ENCODE data around the gene TGM2. TPM values are rescaled to one million over a fixed set of nuclear protein-coding genes. Genes with fewer than 3 reads are reported as not detected.
A peak's percentile ranks its signal among the peaks of the same experiment; 100 is the strongest.

The TGM2 gene
- total and polyA plus RNA-seq, 9 of the 15 experiments (the other 6 are each of a cell fraction or from before 2014, with no cell fraction given) = 5.5 to 78.5 (median 37.6) TPM

- H4K20me1 ChIP-seq (replicated peaks; ENCODE audit: control insufficient read depth, insufficient read depth, low read length) = no peaks in the 10 kb centered on the region
- intact Hi-C loops (cut with micrococcal nuclease) = no loop called here
- FAIRE-seq = peak; percentile 46
- BruUV-seq (replicated peaks) = no TSS peak
- H3K4me3 ChIP-seq = no peak overlapping the region
- ChIA-PET CTCF (ENCODE audit: low intra/inter-chr PET ratio) (no interaction called here), POLR2A (interaction anchor here (0.6 to 2.7 kb wide), 3 partner anchors 8 to 70 kb away, joined by 3 to 9 read pairs (median 3); no protein-coding TSS in a partner anchor)
- no peak overlapping the region; the same call in 1 of the 2 replicates for H3K4me2 ChIP-seq (ENCODE audit: insufficient read depth, low read length)
- H2AFZ ChIP-seq (ENCODE audit: low read depth, low read length) = no peak overlapping the region
- no peak overlapping the region for H3K9ac ChIP-seq (ENCODE audit: insufficient read depth in 1 of 2, low read depth in 2 of 2, low read length in 2 of 2)
- DNase-seq (ENCODE audit: extremely low read depth in 1 of 4, low spot score in 3 of 4) = peak in 1 of 4 experiments; percentile 26
- ATAC-seq = peak; percentile 21; the same call in 2 of the 3 replicates
- in situ Hi-C loops (cut with MboI) = no loop called here
- H3K27me3 ChIP-seq (ENCODE audit: control insufficient read depth in 2 of 2, insufficient read depth in 2 of 2, low read length in 2 of 2) = no peaks in the 10 kb centered on the region
- no peaks in the 10 kb centered on the region for H3K9me1 ChIP-seq (ENCODE audit: control insufficient read depth, insufficient read depth, low read length)
- H3K4me1 ChIP-seq (replicated peaks in 1 of 2; ENCODE audit: control insufficient read depth in 2 of 2, insufficient read depth in 2 of 2, low read length in 2 of 2) = peaks cover 4 to 48% of the 10 kb centered on the region in 2 experiments; a peak in 4 of 5 replicates
- no peaks in the 10 kb centered on the region for H3K9me3 ChIP-seq (replicated peaks; ENCODE audit: control insufficient read depth, insufficient read depth, low read depth, low read length)
- H3K36me3 ChIP-seq (ENCODE audit: control insufficient read depth, insufficient read depth, low read length) = peaks cover 46% of the 10 kb centered on the region
- H3K79me2 ChIP-seq (ENCODE audit: control insufficient read depth, insufficient read depth, low read length) = no peaks in the 10 kb centered on the region
- H3K27ac ChIP-seq (ENCODE audit: extremely low read depth, low read depth, low read length) = peak overlapping the region; percentile 3; the same call in 1 of the 3 replicates
- TF ChIP-seq ZNF175 (CRISPR knock-in tag; IDR thresholded peaks at IDR 0.05; ENCODE audit: low read depth) = peak; percentile 50; the same call in 1 of the 2 replicates
- TF ChIP-seq SMC3 (conservative IDR thresholded peaks at IDR 0.05; ENCODE audit: insufficient read depth, low read depth, low read length) = no peak
- TF ChIP-seq, protein P1, sequence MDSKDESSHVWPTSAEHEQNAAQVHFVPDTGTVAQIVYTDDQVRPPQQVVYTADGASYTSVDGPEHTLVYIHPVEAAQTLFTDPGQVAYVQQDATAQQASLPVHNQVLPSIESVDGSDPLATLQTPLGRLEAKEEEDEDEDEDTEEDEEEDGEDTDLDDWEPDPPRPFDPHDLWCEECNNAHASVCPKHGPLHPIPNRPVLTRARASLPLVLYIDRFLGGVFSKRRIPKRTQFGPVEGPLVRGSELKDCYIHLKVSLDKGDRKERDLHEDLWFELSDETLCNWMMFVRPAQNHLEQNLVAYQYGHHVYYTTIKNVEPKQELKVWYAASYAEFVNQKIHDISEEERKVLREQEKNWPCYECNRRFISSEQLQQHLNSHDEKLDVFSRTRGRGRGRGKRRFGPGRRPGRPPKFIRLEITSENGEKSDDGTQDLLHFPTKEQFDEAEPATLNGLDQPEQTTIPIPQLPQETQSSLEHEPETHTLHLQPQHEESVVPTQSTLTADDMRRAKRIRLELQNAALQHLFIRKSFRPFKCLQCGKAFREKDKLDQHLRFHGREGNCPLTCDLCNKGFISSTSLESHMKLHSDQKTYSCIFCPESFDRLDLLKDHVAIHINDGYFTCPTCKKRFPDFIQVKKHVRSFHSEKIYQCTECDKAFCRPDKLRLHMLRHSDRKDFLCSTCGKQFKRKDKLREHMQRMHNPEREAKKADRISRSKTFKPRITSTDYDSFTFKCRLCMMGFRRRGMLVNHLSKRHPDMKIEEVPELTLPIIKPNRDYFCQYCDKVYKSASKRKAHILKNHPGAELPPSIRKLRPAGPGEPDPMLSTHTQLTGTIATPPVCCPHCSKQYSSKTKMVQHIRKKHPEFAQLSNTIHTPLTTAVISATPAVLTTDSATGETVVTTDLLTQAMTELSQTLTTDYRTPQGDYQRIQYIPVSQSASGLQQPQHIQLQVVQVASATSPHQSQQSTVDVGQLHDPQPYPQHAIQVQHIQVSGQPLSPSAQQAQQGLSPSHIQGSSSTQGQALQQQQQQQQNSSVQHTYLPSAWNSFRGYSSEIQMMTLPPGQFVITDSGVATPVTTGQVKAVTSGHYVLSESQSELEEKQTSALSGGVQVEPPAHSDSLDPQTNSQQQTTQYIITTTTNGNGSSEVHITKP (IDR thresholded peaks at IDR 0.05; ENCODE audit: partially characterized antibody) = peak; percentile 67
- no peak for TF ChIP-seq NR1H2 (CRISPR knock-in tag; IDR thresholded peaks at IDR 0.05)
- peak; percentile 55 for TF ChIP-seq CBFA2T3 (IDR thresholded peaks at IDR 0.05)
- TF ChIP-seq HDAC3 (IDR thresholded peaks at IDR 0.05; ENCODE audit: borderline replicate concordance, partially characterized antibody) = peak; percentile 20
- TF ChIP-seq TEAD4 (IDR thresholded peaks at IDR 0.05; ENCODE audit: low read length) = peak; percentile 48
- no peak for TF ChIP-seq TEAD4 (CRISPR knock-in tag; IDR thresholded peaks at IDR 0.05; ENCODE audit: borderline replicate concordance)
- 0 out of 2 replicates have a peak, but pooled peaks have one; percentile 18 for TF ChIP-seq CBFA2T2 (conservative IDR thresholded peaks at IDR 0.05)
- TF ChIP-seq ZNF740 (CRISPR knock-in tag; IDR thresholded peaks at IDR 0.05) = no peak
- no peak for TF ChIP-seq ZNF740 (tag; IDR thresholded peaks at IDR 0.05)
- TF ChIP-seq, protein P2, sequence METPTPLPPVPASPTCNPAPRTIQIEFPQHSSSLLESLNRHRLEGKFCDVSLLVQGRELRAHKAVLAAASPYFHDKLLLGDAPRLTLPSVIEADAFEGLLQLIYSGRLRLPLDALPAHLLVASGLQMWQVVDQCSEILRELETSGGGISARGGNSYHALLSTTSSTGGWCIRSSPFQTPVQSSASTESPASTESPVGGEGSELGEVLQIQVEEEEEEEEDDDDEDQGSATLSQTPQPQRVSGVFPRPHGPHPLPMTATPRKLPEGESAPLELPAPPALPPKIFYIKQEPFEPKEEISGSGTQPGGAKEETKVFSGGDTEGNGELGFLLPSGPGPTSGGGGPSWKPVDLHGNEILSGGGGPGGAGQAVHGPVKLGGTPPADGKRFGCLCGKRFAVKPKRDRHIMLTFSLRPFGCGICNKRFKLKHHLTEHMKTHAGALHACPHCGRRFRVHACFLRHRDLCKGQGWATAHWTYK (CRISPR knock-in tag; IDR thresholded peaks at IDR 0.05) = no peak
- 0 out of 4 replicates have a peak, but pooled peaks of 1 of the 2 experiments have one; percentile 7 for TF ChIP-seq KDM1A (IDR thresholded peaks at IDR 0.05)
- TF ChIP-seq CREM (IDR thresholded peaks at IDR 0.05; ENCODE audit: low read depth) = no peak
- TF ChIP-seq PRPF4 (IDR thresholded peaks at IDR 0.05; ENCODE audit: insufficient read depth, low read depth, low read length, poor library complexity, severe bottlenecking) = no peak
- no peak for TF ChIP-seq NFE2L1 (tag; IDR thresholded peaks at IDR 0.05; ENCODE audit: borderline replicate concordance, low read depth)
- TF ChIP-seq RBM17 (IDR thresholded peaks at IDR 0.05; ENCODE audit: borderline replicate concordance, low read depth, low read length) = no peak
- no peak for TF ChIP-seq ZNF707 (CRISPR knock-in tag; conservative IDR thresholded peaks at IDR 0.05)
Observed at GRCh38 chr20:38092915-38093314, 72.2 kb downstream of the TGM2 start.
